HG03575 (cell line): ENCODE data around the gene FOXO1.

Experiments
- ATAC-seq: cut with Tn5 transposase; IDR thresholded peaks from one replicate; pipeline ENCODE4 v1.9.1; 2021; ENCODE audit not compliant: unreplicated experiment, insufficient number of reproducible peaks, low FRiP score; ENCODE audit errors: extremely low read depth

FOXO1 gene

GRCh38 chr13:40534456-40534855, 132.0 kb downstream of the FOXO1 start:
- no peak for ATAC-seq

GRCh38 chr13:40533072-40533471, 133.4 kb downstream of the FOXO1 start:
- ATAC-seq: no peak

GRCh38 chr13:40530961-40531360, 135.5 kb downstream of the FOXO1 start:
- no peak for ATAC-seq

GRCh38 chr13:40528881-40529280, 137.6 kb downstream of the FOXO1 start:
- no peak for ATAC-seq

GRCh38 chr13:40527914-40528313, 138.5 kb downstream of the FOXO1 start:
- no peak for ATAC-seq

GRCh38 chr13:40522282-40522681, 144.2 kb downstream of the FOXO1 start:
- no peak for ATAC-seq

- ATAC-seq: no peak
These were observed 145.5 kb downstream of the FOXO1 start for GRCh38 chr13:40520916-40521315.

- no peak for ATAC-seq
These were observed 146.8 kb downstream of the FOXO1 start for GRCh38 chr13:40519637-40520036.

GRCh38 chr13:40518481-40518882, 148.0 kb downstream of the FOXO1 start:
- no peak for ATAC-seq

GRCh38 chr13:40517486-40518480, 148.7 kb downstream of the FOXO1 start:
- ATAC-seq: peak; percentile 80

- no peak for ATAC-seq
These were observed 150.7 kb downstream of the FOXO1 start for GRCh38 chr13:40515702-40516101.

- ATAC-seq: no peak
These were observed 151.6 kb downstream of the FOXO1 start for GRCh38 chr13:40514802-40515201.

GRCh38 chr13:40509876-40510275, 156.6 kb downstream of the FOXO1 start:
- ATAC-seq: no peak

GRCh38 chr13:40508767-40509342, 157.6 kb downstream of the FOXO1 start:
- no peak for ATAC-seq

GRCh38 chr13:40508127-40508526, 158.3 kb downstream of the FOXO1 start:
- no peak for ATAC-seq

- ATAC-seq: no peak
These were observed 159.6 kb downstream of the FOXO1 start for GRCh38 chr13:40506592-40507446.
